Measurements from ENCODE around the gene TSPAN14. TPM values are rescaled to one million over a fixed set of nuclear protein-coding genes. Genes with fewer than 3 reads are reported as not detected.

TSPAN14 gene
- total and polyA plus RNA-seq, 2 of the 8 experiments (the other 6 are each of a cell fraction or from before 2014, with no cell fraction given) = 47.4 to 57.8 TPM

GRCh38 chr10:80476685-80477084, 22.6 kb downstream of the TSPAN14 start:
- H3K79me1 ChIP-seq (ENCODE audit: low read depth, low read length) = peaks cover 8% of the 10 kb centered on the region; the same call in 1 of the 2 replicates
- POLR2A ChIA-PET (ENCODE audit: partially characterized antibody) = interaction anchor here (0.6 to 1.4 kb wide), 2 partner anchors 13 to 20 kb away, joined by 3 read pairs; no protein-coding TSS in a partner anchor
- CTCF ChIA-PET (ENCODE audit: partially characterized antibody) = interaction anchor here (0.6 to 38.4 kb wide), 5 partner anchors 15 to 544 kb away, joined by 3 to 1263 read pairs (median 3); partner anchors contain the start of gene TSPAN14
- TF ChIP-seq SIRT6 (IDR thresholded peaks at IDR 0.05; ENCODE audit: low read length) (no peak), SIN3A (conservative IDR thresholded peaks at IDR 0.05 in 1 of 2, IDR thresholded peaks at IDR 0.05 in 1 of 2; ENCODE audit: low read depth in 1 of 2, low read length in 2 of 2) (no peak), KDM4A (IDR thresholded peaks at IDR 0.05; ENCODE audit: low read depth, low read length, severe bottlenecking) (no peak), GABPA (IDR thresholded peaks at IDR 0.05; ENCODE audit: borderline replicate concordance, insufficient read depth, low read length) (no peak), RXRA (IDR thresholded peaks at IDR 0.05; ENCODE audit: insufficient read depth, low read depth, low read length) (no peak), RAD21 (IDR thresholded peaks at IDR 0.05 in 1 of 2, conservative IDR thresholded peaks at IDR 0.05 in 1 of 2; ENCODE audit: low read depth in 2 of 2, low read length in 2 of 2) (no peak)

More at GRCh38 chr10:80476685-80477084, 22.6 kb downstream of the TSPAN14 start:
- no peak overlapping the region for H3K23ac ChIP-seq (ENCODE audit: insufficient read length)
- no peak overlapping the region for H3K4me2 ChIP-seq (ENCODE audit: insufficient read depth in 1 of 2, low read depth in 2 of 2, low read length in 2 of 2)
- H4K5ac ChIP-seq (ENCODE audit: insufficient read length, low read depth, low read length) = no peak overlapping the region
- DNase-seq (ENCODE audit: low read depth in 1 of 2, low spot score in 2 of 2) (no peak), FAIRE-seq (no peak)
- no peak overlapping the region for H2BK120ac ChIP-seq (replicated peaks; ENCODE audit: low read depth, low read length)
- no peak overlapping the region for H3K9ac ChIP-seq (replicated peaks in 1 of 4; ENCODE audit: extremely low read depth in 1 of 4, low read depth in 3 of 4, low read length in 3 of 4)
- no peak overlapping the region for H3K18ac ChIP-seq (ENCODE audit: extremely low read depth, low read length)
- H2BK12ac ChIP-seq (ENCODE audit: low read depth, low read length) = no peak overlapping the region
- no peak overlapping the region for H3K27ac ChIP-seq (ENCODE audit: low read depth, low read length)
- H3K79me2 ChIP-seq (ENCODE audit: control insufficient read depth in 1 of 2, insufficient read depth in 2 of 2, low read length in 2 of 2) = peaks cover 0 to 65% of the 10 kb centered on the region in 2 experiments
- no peak overlapping the region for H3K14ac ChIP-seq (ENCODE audit: insufficient read length)
- no peak overlapping the region for H2AK5ac ChIP-seq (ENCODE audit: low read depth, low read length)
- H2BK15ac ChIP-seq (ENCODE audit: low read length) = no peak overlapping the region
- no peak overlapping the region for H2BK5ac ChIP-seq (ENCODE audit: low read depth, low read length)
- peaks cover 0 to 2% of the 10 kb centered on the region in 2 experiments; a peak in 1 of 4 replicates for H3K9me3 ChIP-seq (ENCODE audit: insufficient read depth in 2 of 2, low read depth in 1 of 2, low read length in 1 of 2)
- 89% methylated on average over 1 of the region's 1 CpG; no CpG with 5 or more reads in 1 of the 2 experiments for WGBS, 2 experiments (ENCODE audit: extremely low coverage in 1 of 2, insufficient coverage in 1 of 2, insufficient read length in 1 of 2, insufficient replicate concordance in 2 of 2, low coverage in 1 of 2, low lambda C conversion rate in 2 of 2, missing lambda C conversion rate in 1 of 2)
- no peak overlapping the region for H4K8ac ChIP-seq (ENCODE audit: extremely low read depth, insufficient read depth, low read length)
- no peak overlapping the region for H3K4ac ChIP-seq (replicated peaks; ENCODE audit: insufficient read length, low read depth, low read length)
- H3K27me3 ChIP-seq (replicated peaks in 1 of 4; ENCODE audit: control insufficient read depth in 3 of 4, extremely low read depth in 1 of 4, insufficient read depth in 3 of 4, low read length in 3 of 4) = no peaks in the 10 kb centered on the region
- no peaks in the 10 kb centered on the region; a peak in 1 of 8 replicates for H3K36me3 ChIP-seq (ENCODE audit: control insufficient read depth in 2 of 4, insufficient read depth in 4 of 4, low read length in 3 of 4)
- H3K4me3 ChIP-seq (ENCODE audit: extremely low read depth in 1 of 4, insufficient read depth in 2 of 4, low read depth in 3 of 4, low read length in 4 of 4) = no peak overlapping the region
- H4K91ac ChIP-seq (replicated peaks; ENCODE audit: insufficient read length, low read length) = no peak overlapping the region
- no peaks in the 10 kb centered on the region for H3K23me2 ChIP-seq (ENCODE audit: low read depth, low read length)
- H4K20me1 ChIP-seq (replicated peaks in 1 of 2; ENCODE audit: control insufficient read depth in 1 of 2, insufficient read depth in 2 of 2, low read length in 2 of 2) = peaks cover 10 to 23% of the 10 kb centered on the region in 2 experiments
- H3K56ac ChIP-seq (replicated peaks; ENCODE audit: insufficient read length, low read depth, low read length) = no peak overlapping the region
- no peak overlapping the region for H2BK20ac ChIP-seq (ENCODE audit: low read length)
- H3K4me1 ChIP-seq (replicated peaks in 1 of 4; ENCODE audit: control insufficient read depth in 3 of 4, insufficient read depth in 4 of 4, low read length in 3 of 4) = peaks cover 2 to 18% (median 9%) of the 10 kb centered on the region in 4 experiments; a peak in 6 of 7 replicates
- H2AFZ ChIP-seq (ENCODE audit: low read length) = no peak overlapping the region
